ENCODE results near the gene SEC31B.

Gene SEC31B

GRCh38 chr10:100519311-100520051 is at the start of gene SEC31B:
TSS of gene SEC31B (minus strand) at chr10:100519861. CDS start at chr10:100516952, 2,909 bp downstream.
- H3K27ac ChIP-seq (ENCODE audit: low read depth, low read length, poor library complexity, severe bottlenecking) = no peak within 1 kb of the TSS
- no peaks in the 10 kb centered on the region for H3K9me3 ChIP-seq (ENCODE audit: low read length)
- no peak within 1 kb of the TSS for H3K4me3 ChIP-seq (ENCODE audit: low read depth, low read length, poor library complexity, severe bottlenecking)
- no peaks in the 10 kb centered on the region for H4K20me1 ChIP-seq (ENCODE audit: insufficient read depth, low read length)
- H3K4me1 ChIP-seq (ENCODE audit: insufficient read depth, low read length, severe bottlenecking) = no peaks in the 10 kb centered on the region
- H2AFZ ChIP-seq (ENCODE audit: low read length) = no peak within 1 kb of the TSS
- H3K4me2 ChIP-seq (ENCODE audit: low read length) = no peak within 1 kb of the TSS
- peaks cover 17% of the 10 kb centered on the region; the same call in 1 of the 2 replicates for H3K36me3 ChIP-seq (ENCODE audit: insufficient read depth, low read length)
- TF ChIP-seq EZH2 (IDR thresholded peaks at IDR 0.05; ENCODE audit: borderline replicate concordance, low read length) (no peak), CTCF (IDR thresholded peaks at IDR 0.05; ENCODE audit: low read length) (no peak)
- no peaks in the 10 kb centered on the region for H3K27me3 ChIP-seq (ENCODE audit: insufficient read depth, low read length)
- H3K9ac ChIP-seq (ENCODE audit: low read length) = no peak within 1 kb of the TSS
- H3K9me2 ChIP-seq (ENCODE audit: low read depth, low read length) = no peaks in the 10 kb centered on the region
- no peaks in the 10 kb centered on the region for H3F3A ChIP-seq (ENCODE audit: insufficient read depth, low read length)
- H3K79me2 ChIP-seq (ENCODE audit: insufficient read depth, low read length) = no peaks in the 10 kb centered on the region

- no peak overlapping the region for H3K4me3 ChIP-seq (ENCODE audit: low read depth, low read length, poor library complexity, severe bottlenecking)
- no peak overlapping the region for H3K9ac ChIP-seq (ENCODE audit: low read length)
- H3K27ac ChIP-seq (ENCODE audit: low read depth, low read length, poor library complexity, severe bottlenecking) = no peak overlapping the region
- no peaks in the 10 kb centered on the region for H3K9me3 ChIP-seq (ENCODE audit: low read length)
- H2AFZ ChIP-seq (ENCODE audit: low read length) = no peak overlapping the region
- no peak overlapping the region for H3K4me2 ChIP-seq (ENCODE audit: low read length)
- no peak for TF ChIP-seq CTCF (IDR thresholded peaks at IDR 0.05; ENCODE audit: low read length)
- TF ChIP-seq EZH2 (IDR thresholded peaks at IDR 0.05; ENCODE audit: borderline replicate concordance, low read length) = no peak
- H3K9me2 ChIP-seq (ENCODE audit: low read depth, low read length) = no peaks in the 10 kb centered on the region
- H4K20me1 ChIP-seq (ENCODE audit: insufficient read depth, low read length) = no peaks in the 10 kb centered on the region
- no peaks in the 10 kb centered on the region for H3K27me3 ChIP-seq (ENCODE audit: insufficient read depth, low read length)
- no peaks in the 10 kb centered on the region for H3K4me1 ChIP-seq (ENCODE audit: insufficient read depth, low read length, severe bottlenecking)
- H3K79me2 ChIP-seq (ENCODE audit: insufficient read depth, low read length) = no peaks in the 10 kb centered on the region
- H3F3A ChIP-seq (ENCODE audit: insufficient read depth, low read length) = no peaks in the 10 kb centered on the region
- no peaks in the 10 kb centered on the region for H3K36me3 ChIP-seq (ENCODE audit: insufficient read depth, low read length)
Observed at GRCh38 chr10:100568912-100569311, 49.3 kb upstream of the SEC31B start.

GRCh38 chr10:100567826-100568225 is 48.2 kb upstream of the SEC31B start:
- Histone ChIP-seq H4K20me1 (ENCODE audit: insufficient read depth, low read length) (no peaks in the 10 kb centered on the region), H3K36me3 (ENCODE audit: insufficient read depth, low read length) (no peaks in the 10 kb centered on the region), H3K4me1 (ENCODE audit: insufficient read depth, low read length, severe bottlenecking) (no peaks in the 10 kb centered on the region), H3K27me3 (ENCODE audit: insufficient read depth, low read length) (no peaks in the 10 kb centered on the region), H2AFZ (ENCODE audit: low read length) (no peak overlapping the region), H3K79me2 (ENCODE audit: insufficient read depth, low read length) (no peaks in the 10 kb centered on the region), H3K4me2 (ENCODE audit: low read length) (no peak overlapping the region), H3K27ac (ENCODE audit: low read depth, low read length, poor library complexity, severe bottlenecking) (no peak overlapping the region), H3K9ac (ENCODE audit: low read length) (no peak overlapping the region), H3K9me2 (ENCODE audit: low read depth, low read length) (no peaks in the 10 kb centered on the region), H3K9me3 (ENCODE audit: low read length) (no peaks in the 10 kb centered on the region), H3K4me3 (ENCODE audit: low read depth, low read length, poor library complexity, severe bottlenecking) (no peak overlapping the region), H3F3A (ENCODE audit: insufficient read depth, low read length) (no peaks in the 10 kb centered on the region)
- TF ChIP-seq EZH2 (IDR thresholded peaks at IDR 0.05; ENCODE audit: borderline replicate concordance, low read length) = no peak
- TF ChIP-seq CTCF (IDR thresholded peaks at IDR 0.05; ENCODE audit: low read length) = no peak

All from OCI-LY1 (cell line).